Small intestine (tissue), 7 donors: ENCODE results near the gene MED17. TPM values are rescaled to one million over a fixed set of nuclear protein-coding genes. Genes with fewer than 3 reads are reported as not detected.
"Not testable (repeated sequence)": the region's sequence is repeated elsewhere in the genome, so short reads cannot be mapped to it uniquely, and the experiment has no call there.

Experiments
- DNase-seq, 2 donors: peaks; one replicate each; pipeline versions ENCODE4 v3.0.0 to v3.0.0-alpha.2; 2013
- FAIRE-seq: peaks from 2 replicates; lab custom pipeline; 2012; peaks lifted over from hg19 to GRCh38; lab: Jason Lieb, UNC
- H3K27ac ChIP-seq, 3 donors: one replicate each; pipeline ENCODE4 v1.5.1; 2013; ENCODE audit warnings: low read length in 2 of 3, mild to moderate bottlenecking in 2 of 3, control low read depth in 1 of 3, inconsistent platforms in 1 of 3, low read depth in 1 of 3, moderate library complexity in 1 of 3
- H3K27me3 ChIP-seq, 3 donors: one replicate each; pipeline ENCODE4 v1.6.1; 2013; ENCODE audit warnings: low read length in 3 of 3, inconsistent platforms in 1 of 3; ENCODE audit not compliant: control insufficient read depth in 3 of 3, insufficient read depth in 3 of 3
- H3K36me3 ChIP-seq, 3 donors: one replicate each; pipeline ENCODE4 v1.6.1; 2013; ENCODE audit warnings: low read length in 3 of 3, inconsistent platforms in 1 of 3, low read depth in 1 of 3, mild to moderate bottlenecking in 1 of 3, moderate library complexity in 1 of 3; ENCODE audit not compliant: control insufficient read depth in 3 of 3, insufficient read depth in 2 of 3
- H3K4me1 ChIP-seq, 3 donors: one replicate each; pipeline ENCODE4 v1.6.1; 2013; ENCODE audit warnings: low read length in 2 of 3, inconsistent platforms in 1 of 3, low read depth in 1 of 3, mild to moderate bottlenecking in 1 of 3, moderate library complexity in 1 of 3; ENCODE audit not compliant: control insufficient read depth in 3 of 3, insufficient read depth in 2 of 3
- H3K4me3 ChIP-seq, 3 donors: one replicate each; pipeline ENCODE4 v1.5.1; 2013; ENCODE audit warnings: low read length in 3 of 3, control low read depth in 1 of 3, inconsistent platforms in 1 of 3, low read depth in 1 of 3, mild to moderate bottlenecking in 1 of 3, moderate library complexity in 1 of 3
- H3K9me3 ChIP-seq, 2 donors: one replicate each; pipeline ENCODE4 v1.6.1; 2013; ENCODE audit warnings: low read depth in 1 of 2, low read length in 1 of 2; ENCODE audit not compliant: control insufficient read depth in 2 of 2, insufficient read depth in 1 of 2
- WGBS, 3 donors: extraction: QIAGEN DNeasy Blood & Tissue Kit; methylation state at CpG; one replicate each; pipeline ENCODE4 v1.1.7; 2013; 5-methylcytosine and 5-hydroxymethylcytosine counted together
- polyA plus RNA-seq, 4 donors: library from polyadenylated mRNA; stranded (reverse) in 3 of 4; unstranded in 1 of 4; fragments of 200-250 nt in 3 of 4; fragments of 120-200 nt in 1 of 4; gene quantifications; one replicate each; pipeline versions ENCODE4 v1.2.1 to v1.2.3, GENCODE V29; 2013
- donor health status: healthy with polysubstance abuse.
- donor health status: control.
- donor health status: control.
- donor health status: Bipolar disorder and iron deficiency.
- donor health status: healthy.

MED17 gene
- polyA plus RNA-seq, 4 donors: 8.5 to 32.7 (median 11.0) TPM

DNA sequence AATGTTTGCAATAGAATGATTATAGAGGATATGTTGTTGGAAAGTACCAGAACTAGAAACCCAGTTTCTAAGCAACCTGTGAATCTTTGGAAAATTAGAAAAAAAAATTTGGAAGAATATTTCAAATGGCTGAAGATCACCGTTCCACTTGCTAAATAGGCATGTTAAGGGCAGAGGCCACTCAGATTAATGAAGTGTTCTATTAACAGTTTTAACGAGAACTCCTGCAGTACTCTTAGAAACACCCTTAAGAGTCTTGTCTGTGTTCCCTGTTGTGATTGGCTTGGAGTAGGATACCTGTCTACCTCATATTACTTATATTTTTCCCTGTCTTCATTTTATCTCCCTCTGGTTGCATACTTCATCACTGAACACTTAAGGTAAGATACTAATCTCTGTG lies 38.0 kb upstream of the MED17 start:
- Histone ChIP-seq H3K36me3 (peaks cover 0 to 23% (median 4%) of the 10 kb centered on the region in 3 donors), H3K4me1 (peaks cover 3 to 29% (median 6%) of the 10 kb centered on the region in 3 donors), H3K27ac (peak overlapping the region in 1 of 3 donors; percentile 72), H3K9me3 (no peaks in the 10 kb centered on the region), H3K27me3 (no peaks in the 10 kb centered on the region), H3K4me3 (no peak overlapping the region)
- FAIRE-seq (no peak), DNase-seq (no peak)
- WGBS, 3 donors: 10 to 60% (median 36%) methylated on average over 2 of the region's 2 CpGs

DNA sequence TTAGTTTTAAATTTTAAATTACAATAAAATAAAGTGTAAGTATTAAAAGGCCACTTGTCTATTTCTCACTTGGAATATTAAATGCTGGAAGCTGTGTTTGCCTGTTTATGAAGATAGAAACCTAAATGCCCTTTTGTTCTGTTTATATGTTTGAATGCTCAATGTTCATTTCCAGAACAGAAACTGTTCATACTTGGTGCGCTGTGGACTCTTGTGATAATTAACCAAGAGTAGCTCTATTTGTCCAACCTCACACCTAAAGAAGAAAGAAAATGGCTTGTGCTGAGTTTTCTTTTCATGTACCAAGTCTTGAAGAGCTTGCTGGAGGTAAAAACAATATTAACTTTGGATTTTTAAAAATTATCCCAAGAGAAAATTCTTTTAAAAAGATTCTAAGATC lies 37.0 kb upstream of the MED17 start:
- peak in 1 of 2 donors; percentile 40 for DNase-seq
- peaks cover 0 to 27% (median 4%) of the 10 kb centered on the region in 3 donors for H3K36me3 ChIP-seq
- H3K4me3 ChIP-seq: no peak overlapping the region
- peaks cover 3 to 29% (median 6%) of the 10 kb centered on the region in 3 donors for H3K4me1 ChIP-seq
- WGBS, 3 donors: 21 to 64% (median 44%) methylated on average over 1 of the region's 1 CpG
- no peaks in the 10 kb centered on the region for H3K27me3 ChIP-seq
- FAIRE-seq: no peak
- H3K9me3 ChIP-seq: no peaks in the 10 kb centered on the region
- H3K27ac ChIP-seq: peak overlapping the region in 1 of 3 donors; percentile 71

DNA sequence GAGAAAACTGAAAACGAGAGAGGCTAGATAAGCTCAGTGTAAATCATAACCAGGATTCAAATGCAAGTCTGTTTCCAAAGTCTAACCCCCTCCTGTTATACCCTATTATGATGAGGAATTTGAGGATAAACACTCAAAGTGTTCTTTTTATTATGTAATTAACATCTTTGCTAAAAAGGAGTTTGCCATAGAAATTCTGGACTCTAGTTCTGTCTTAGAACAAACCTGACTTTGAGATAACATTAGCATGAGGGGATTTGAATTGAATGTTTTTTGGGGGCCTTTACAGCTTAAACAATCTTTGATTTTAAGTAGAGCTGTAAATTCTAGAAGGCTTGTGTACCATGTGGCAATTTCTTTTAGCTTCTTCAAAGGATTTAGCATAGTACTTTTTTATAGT lies 33.1 kb upstream of the MED17 start:
- Histone ChIP-seq H3K27ac (no peak overlapping the region), H3K4me1 (peaks cover 0 to 10% (median 0%) of the 10 kb centered on the region in 3 donors), H3K9me3 (no peaks in the 10 kb centered on the region), H3K4me3 (no peak overlapping the region), H3K27me3 (no peaks in the 10 kb centered on the region), H3K36me3 (peaks cover 0 to 27% (median 5%) of the 10 kb centered on the region in 3 donors)
- FAIRE-seq (no peak), DNase-seq (no peak)
- WGBS, 3 donors: 56 to 77% (median 67%) methylated on average over 1 of the region's 1 CpG

DNA sequence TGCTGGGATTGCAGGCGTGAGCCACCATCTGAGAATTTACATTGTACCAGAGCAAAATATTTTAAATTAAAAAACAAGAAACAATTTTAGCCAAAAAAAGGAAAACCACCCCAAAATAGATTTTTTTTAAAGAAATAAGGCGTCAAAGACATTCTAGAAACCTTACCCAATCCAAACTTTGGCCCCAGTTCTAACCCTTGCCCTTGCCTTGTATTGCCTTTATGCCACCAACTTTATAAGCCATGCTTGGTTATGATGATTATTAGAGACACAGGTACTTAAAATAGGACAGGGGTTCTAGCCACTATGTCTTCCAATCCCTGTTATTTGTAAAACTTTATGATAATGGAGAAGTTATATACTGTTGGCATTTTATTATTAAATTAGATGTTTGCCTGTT lies 30.8 kb upstream of the MED17 start:
- Histone ChIP-seq H3K9me3 (no peaks in the 10 kb centered on the region), H3K27me3 (no peaks in the 10 kb centered on the region), H3K27ac (no peak overlapping the region), H3K4me1 (no peaks in the 10 kb centered on the region), H3K4me3 (no peak overlapping the region), H3K36me3 (peaks cover 7 to 39% (median 12%) of the 10 kb centered on the region in 3 donors)
- FAIRE-seq (no peak), DNase-seq (no peak)
- WGBS, 3 donors: 85 to 91% (median 86%) methylated on average over 2 of the region's 2 CpGs

DNA sequence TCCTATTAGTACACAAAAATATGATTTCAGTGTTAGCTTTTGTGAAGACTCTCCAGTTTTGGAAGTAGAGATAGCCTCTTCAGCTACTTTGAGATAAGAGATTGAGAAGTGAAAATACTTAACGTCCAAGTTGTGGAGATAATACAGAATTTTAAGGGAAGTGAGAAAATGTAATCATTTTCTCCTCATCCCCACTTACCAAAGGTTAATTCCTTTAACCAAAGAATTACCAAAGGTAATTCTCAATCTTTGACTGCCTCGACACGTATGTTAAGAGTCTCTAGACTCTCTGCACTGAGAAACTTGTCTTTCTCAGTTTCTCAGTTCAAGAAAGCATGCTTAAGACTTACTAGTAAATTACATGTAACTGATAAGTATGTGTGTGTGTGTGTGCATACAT lies 27.3 kb upstream of the MED17 start:
- FAIRE-seq: no peak

DNA sequence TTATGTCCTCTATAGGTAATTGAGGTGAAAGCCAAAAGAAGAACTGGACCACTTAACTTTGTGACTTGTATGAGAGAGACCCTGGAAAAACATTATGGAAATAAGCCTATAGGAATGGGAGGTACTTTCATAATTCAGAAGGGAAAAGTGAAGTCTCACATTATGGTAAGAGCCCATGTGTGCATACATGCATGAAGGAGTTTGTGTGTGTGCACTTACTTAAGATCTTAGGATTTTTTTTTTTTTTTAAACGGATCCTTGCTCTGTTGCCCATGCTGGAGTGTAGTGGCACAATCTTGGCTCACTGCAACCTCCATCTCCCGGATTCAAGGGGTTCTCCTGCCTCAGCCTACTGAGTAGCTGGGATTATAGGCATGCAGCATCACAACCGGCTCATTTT lies 26.8 kb upstream of the MED17 start:
- no peak for FAIRE-seq
- DNase-seq: no peak

More for the DNA sequence above, 27.3 kb upstream of the MED17 start:
- WGBS, 3 donors: 69 to 78% (median 71%) methylated on average over 3 of the region's 3 CpGs
- no peaks in the 10 kb centered on the region for H3K27me3 ChIP-seq
- peaks cover 12 to 43% (median 17%) of the 10 kb centered on the region in 3 donors for H3K36me3 ChIP-seq
- no peak overlapping the region for H3K4me3 ChIP-seq
- no peak overlapping the region for H3K27ac ChIP-seq
- DNase-seq: no peak
- peaks cover 0 to 3% of the 10 kb centered on the region in 2 donors for H3K9me3 ChIP-seq
- H3K4me1 ChIP-seq: no peaks in the 10 kb centered on the region

DNA sequence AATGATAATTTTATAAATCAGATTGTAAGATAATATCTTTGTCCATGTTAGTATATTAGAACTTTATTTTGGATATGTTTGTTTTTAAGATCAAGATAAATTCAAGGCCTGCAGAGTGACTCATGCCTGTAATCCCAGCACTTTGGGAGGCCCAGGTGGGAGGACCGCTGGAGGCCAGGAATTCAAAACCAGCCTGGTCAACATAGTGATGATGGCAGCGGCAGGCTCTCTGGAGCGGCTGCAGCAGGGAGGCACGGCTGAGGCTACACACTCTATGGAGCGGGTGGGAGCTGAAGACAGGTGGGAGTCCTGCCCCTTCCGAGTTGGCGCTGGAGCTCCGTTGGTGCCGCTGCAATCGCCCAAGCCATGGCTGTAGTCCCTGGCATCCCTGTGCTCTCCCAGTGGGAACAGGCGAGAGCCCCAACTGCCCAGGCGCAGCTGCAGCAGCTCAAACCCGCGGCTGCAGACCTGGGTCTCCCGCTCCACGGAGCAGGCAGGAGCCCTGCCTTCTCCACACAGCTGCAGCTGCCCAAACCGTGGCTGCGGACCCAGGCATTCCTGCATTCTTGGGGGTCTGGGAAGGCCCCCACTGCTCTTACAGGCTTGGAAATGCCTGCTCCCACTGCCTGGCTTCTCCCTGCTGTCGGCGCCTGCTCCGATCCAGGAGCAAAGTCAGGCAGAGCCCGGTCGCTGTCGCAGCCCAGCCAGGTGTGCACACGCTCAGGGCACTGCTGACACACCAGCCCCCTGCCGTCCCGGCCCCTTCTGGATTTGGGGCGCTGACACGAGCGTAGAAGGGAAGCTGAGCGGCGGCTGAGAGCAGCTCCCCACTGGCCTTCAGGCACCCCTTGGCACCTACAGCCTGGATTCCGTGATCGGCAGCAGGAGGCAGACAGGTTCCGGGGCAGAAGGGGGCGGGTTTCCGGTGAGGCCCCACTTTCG lies 25.9 kb upstream of the MED17 start:
- Histone ChIP-seq H3K27me3 (no peaks in the 10 kb centered on the region), H3K9me3 (peaks cover 0 to 3% of the 10 kb centered on the region in 2 donors), H3K27ac (no peak overlapping the region), H3K4me1 (no peaks in the 10 kb centered on the region), H3K4me3 (no peak overlapping the region), H3K36me3 (peaks cover 16 to 40% (median 22%) of the 10 kb centered on the region in 3 donors)
- WGBS, 3 donors: 96 to 99% (median 97%) methylated on average over 38 of the region's 38 CpGs
- FAIRE-seq (no peak), DNase-seq (no peak)

More for the DNA sequence above, 26.8 kb upstream of the MED17 start:
- peaks cover 0 to 3% of the 10 kb centered on the region in 2 donors for H3K9me3 ChIP-seq
- no peaks in the 10 kb centered on the region for H3K4me1 ChIP-seq
- H3K27me3 ChIP-seq: no peaks in the 10 kb centered on the region
- no peak overlapping the region for H3K27ac ChIP-seq
- no peak overlapping the region for H3K4me3 ChIP-seq
- WGBS, 3 donors: 83 to 94% (median 84%) methylated on average over 3 of the region's 3 CpGs
- peaks cover 13 to 42% (median 18%) of the 10 kb centered on the region in 3 donors for H3K36me3 ChIP-seq

DNA sequence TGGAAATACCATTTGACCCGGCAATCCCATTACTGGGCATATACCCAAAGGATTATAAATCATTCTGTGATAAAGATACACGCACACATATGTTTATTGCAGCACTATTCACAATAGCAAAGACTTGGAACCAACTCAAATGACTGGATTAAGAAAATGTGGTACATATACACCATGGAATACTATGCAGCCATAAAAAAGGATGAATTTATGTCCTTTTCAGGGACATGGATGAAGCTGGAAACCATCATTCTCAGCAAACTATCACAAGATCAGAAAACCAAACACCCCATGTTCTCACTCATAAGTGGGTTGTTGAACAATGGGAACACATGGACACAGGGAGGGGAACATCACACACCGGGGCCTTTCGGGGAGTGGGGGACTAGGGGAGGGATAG lies 25.0 kb upstream of the MED17 start:
- WGBS, 3 donors: 54 to 80% (median 75%) methylated on average over 4 of the region's 4 CpGs
- peaks cover 16 to 47% (median 28%) of the 10 kb centered on the region in 3 donors for H3K36me3 ChIP-seq
- not testable (repeated sequence) for FAIRE-seq

More for the DNA sequence above, 25.0 kb upstream of the MED17 start:
- H3K9me3 ChIP-seq, DNase-seq, H3K27ac ChIP-seq, H3K4me3 ChIP-seq, H3K27me3 ChIP-seq, H3K4me1 ChIP-seq: not testable (repeated sequence)
